Activated CD4-positive, alpha-beta memory T cell treated with anti-CD3 and anti-CD28 coated beads for 36 hours (primary cell): Measurements from ENCODE around the gene OR2T27. TPM values are rescaled to one million over a fixed set of nuclear protein-coding genes. Genes with fewer than 3 reads are reported as not detected.

ENCODE experiments used
- CTCF ChIA-PET: fragments of 350-600 bp; sonication (Branson Sonifier 250); formaldehyde crosslinking; loops from one replicate; lab custom pipeline; 2021; ENCODE audit warnings: antibody characterized with exemption, inconsistent platforms; lab: Charles Lee
- POLR2A ChIA-PET: fragments of 350-600 bp; sonication (Branson Sonifier 250); formaldehyde crosslinking; loops from one replicate; lab custom pipeline; 2021; ENCODE audit warnings: antibody characterized with exemption; lab: Charles Lee
- DNase-seq: peaks from one replicate; pipeline ENCODE4 v3.0.0-alpha.2; 2020
- H3K27ac Mint-ChIP-seq: one replicate; pipeline ENCODE4 v1.8.0; 2021; ENCODE audit warnings: mixed read lengths
- H3K27me3 Mint-ChIP-seq: one replicate; pipeline ENCODE4 v1.8.0; 2021; ENCODE audit warnings: mixed read lengths
- H3K36me3 Mint-ChIP-seq: one replicate; pipeline ENCODE4 v1.8.0; 2021; ENCODE audit warnings: mixed read lengths
- H3K4me1 Mint-ChIP-seq: one replicate; pipeline ENCODE4 v1.8.0; 2021; ENCODE audit warnings: low read depth, mixed read lengths
- H3K4me3 Mint-ChIP-seq: one replicate; pipeline ENCODE4 v1.8.0; 2021; ENCODE audit warnings: mild to moderate bottlenecking, mixed read lengths
- H3K9me3 Mint-ChIP-seq: one replicate; pipeline ENCODE4 v1.8.0; 2021; ENCODE audit warnings: mixed read lengths
- intact Hi-C: fragments of 100-400 bp; cut with micrococcal nuclease; formaldehyde crosslinking; loops from one replicate; pipeline ENCODE4 v1.15.1; 2023
- total RNA-seq, 2 experiments: library from RNA; stranded (reverse); gene quantifications; one replicate each; pipeline ENCODE4 v1.2.3, GENCODE V29; 2021

The OR2T27 gene
- total RNA-seq, 2 experiments from 2014 or later, result not detected

GRCh38 chr1:248611883-248612414, 43.4 kb downstream of the OR2T27 start:
- intact Hi-C loops, result loop anchor here (1.0 kb wide), 1 partner anchor 208 kb away; no protein-coding TSS in a partner anchor
- Mint-ChIP-seq H3K9me3 (no peaks in the 10 kb centered on the region), H3K4me3 (no peak overlapping the region), H3K36me3 (no peaks in the 10 kb centered on the region), H3K27ac (no peak overlapping the region), H3K4me1 (peaks cover 11% of the 10 kb centered on the region), H3K27me3 (peaks cover 2% of the 10 kb centered on the region)
- DNase-seq, result peak; percentile 30
- ChIA-PET POLR2A (no interaction called here), CTCF (interaction anchor here (0.9 to 1.0 kb wide), 2 partner anchors 11 to 206 kb away, joined by 3 read pairs; no protein-coding TSS in a partner anchor)

GRCh38 chr1:248610301-248610700, 45.0 kb downstream of the OR2T27 start:
- intact Hi-C loops, result no loop called here
- no peaks in the 10 kb centered on the region for H3K9me3 Mint-ChIP-seq
- DNase-seq, result no peak
- no peak overlapping the region for H3K27ac Mint-ChIP-seq
- H3K36me3 Mint-ChIP-seq, result no peaks in the 10 kb centered on the region
- peaks cover 11% of the 10 kb centered on the region for H3K4me1 Mint-ChIP-seq
- H3K4me3 Mint-ChIP-seq, result no peak overlapping the region
- ChIA-PET POLR2A (no interaction called here), CTCF (interaction anchor here (1.4 kb wide), 1 partner anchor 14 kb away, joined by 5 read pairs; no protein-coding TSS in a partner anchor)
- H3K27me3 Mint-ChIP-seq, result peaks cover 2% of the 10 kb centered on the region

Other genes with a start within 250 kb of the OR2T27 start
- not detected for gene OR2T2, start 209.9 kb downstream of the OR2T27 start, total RNA-seq
- gene OR2T3, start 182.2 kb downstream of the OR2T27 start, total RNA-seq, result not detected
- gene OR2T5, start 166.9 kb downstream of the OR2T27 start, total RNA-seq, result not detected
- not detected for gene OR2G6, start 147.5 kb downstream of the OR2T27 start, total RNA-seq
- not detected for gene OR2T29, start 92.8 kb downstream of the OR2T27 start, total RNA-seq
- gene OR2T34, start 80.8 kb downstream of the OR2T27 start, total RNA-seq, result not detected
- not detected for gene OR2T10, start 57.8 kb downstream of the OR2T27 start, total RNA-seq
- gene OR2T11, start 20.4 kb downstream of the OR2T27 start, total RNA-seq, result not detected
- not detected for gene OR2T35, start 10.2 kb downstream of the OR2T27 start, total RNA-seq
- gene OR14I1, start 47.2 kb upstream of the OR2T27 start, total RNA-seq, result not detected
- gene LYPD8, start 100.2 kb upstream of the OR2T27 start, total RNA-seq, result not detected
- 10 to 100 TPM; 19.7 to 19.9 TPM for gene SH3BP5L, start 170.4 kb upstream of the OR2T27 start, total RNA-seq
- 10 to 100 TPM; 50.3 to 51.4 TPM for gene ZNF672, start 182.7 kb upstream of the OR2T27 start, total RNA-seq
- gene ZNF692, start 203.6 kb upstream of the OR2T27 start, total RNA-seq, result 10 to 100 TPM; 60.4 to 65.9 TPM